H9 (cell line): Measurements from ENCODE around the gene AFAP1. TPM values are rescaled to one million over a fixed set of nuclear protein-coding genes. Genes with fewer than 3 reads are reported as not detected.

ENCODE experiments used
- DNase-seq: peaks from one replicate; pipeline ENCODE4 v3.0.0-alpha.2; 2017
- H2AFZ ChIP-seq: one replicate; pipeline ENCODE4 v1.6.1; 2013; ENCODE audit warnings: mild to moderate bottlenecking, low read length, control low read depth, moderate library complexity
- H2AK5ac ChIP-seq: 2 replicates; pipeline ENCODE4 v1.6.1; 2013; ENCODE audit warnings: low read length, control low read depth, mixed read lengths; ENCODE audit not compliant: insufficient read length
- H2BK120ac ChIP-seq: one replicate; pipeline ENCODE4 v1.6.1; 2013; ENCODE audit warnings: low read depth, mild to moderate bottlenecking, low read length, control low read depth, inconsistent platforms; ENCODE audit not compliant: poor library complexity, severe bottlenecking
- H2BK12ac ChIP-seq: 2 replicates; pipeline ENCODE4 v1.6.1; 2013; ENCODE audit warnings: low read length, control low read depth, mixed read lengths, low read depth; ENCODE audit not compliant: insufficient read length
- H2BK15ac ChIP-seq: 2 replicates; pipeline ENCODE4 v1.6.1; 2013; ENCODE audit warnings: low read depth, low read length, control low read depth
- H2BK20ac ChIP-seq: one replicate; pipeline ENCODE4 v1.6.1; 2013; ENCODE audit warnings: low read depth, mild to moderate bottlenecking, low read length, control low read depth, inconsistent platforms; ENCODE audit not compliant: poor library complexity, severe bottlenecking
- H2BK5ac ChIP-seq: 2 replicates; pipeline ENCODE4 v1.6.1; 2013; ENCODE audit warnings: low read length, control low read depth, mixed read lengths; ENCODE audit not compliant: insufficient read length
- H3K14ac ChIP-seq: 2 replicates; pipeline ENCODE4 v1.6.1; 2013; ENCODE audit warnings: low read length, control low read depth; ENCODE audit not compliant: insufficient read depth
- H3K18ac ChIP-seq: 2 replicates; pipeline ENCODE4 v1.6.1; 2013; ENCODE audit warnings: low read depth, mild to moderate bottlenecking, mixed read lengths, low read length, control low read depth; ENCODE audit not compliant: insufficient read length
- H3K23ac ChIP-seq: 2 replicates; pipeline ENCODE4 v1.6.1; 2013; ENCODE audit warnings: low read length, control low read depth, mixed read lengths, low read depth; ENCODE audit not compliant: insufficient read length
- H3K23me2 ChIP-seq: 2 replicates; pipeline ENCODE4 v1.6.1; 2013; ENCODE audit warnings: low read depth, mild to moderate bottlenecking, mixed read lengths, low read length, control low read depth; ENCODE audit not compliant: insufficient read length, poor library complexity, severe bottlenecking
- H3K27ac ChIP-seq: 2 replicates; pipeline ENCODE4 v1.5.1; 2013; ENCODE audit warnings: low read length, control low read depth, mixed read lengths, low read depth; ENCODE audit not compliant: insufficient read length
- H3K27me3 ChIP-seq: 2 replicates; pipeline ENCODE4 v1.6.1; 2013; ENCODE audit warnings: low read length, control low read depth, inconsistent platforms; ENCODE audit not compliant: insufficient read depth
- H3K4ac ChIP-seq: 2 replicates; pipeline ENCODE4 v1.6.1; 2013; ENCODE audit warnings: low read depth, mild to moderate bottlenecking, control low read depth, inconsistent platforms, low read length, moderate library complexity
- H3K4me1 ChIP-seq: 2 replicates; pipeline ENCODE4 v1.6.1; 2013; ENCODE audit warnings: low read length, control low read depth, inconsistent platforms; ENCODE audit not compliant: insufficient read depth
- H3K4me2 ChIP-seq: 2 replicates; pipeline ENCODE4 v1.6.1; 2013; ENCODE audit warnings: low read length, control low read depth, mixed read lengths; ENCODE audit not compliant: insufficient read length, insufficient read depth
- H3K56ac ChIP-seq: 2 replicates; pipeline ENCODE4 v1.6.1; 2013; ENCODE audit warnings: low read depth, mild to moderate bottlenecking, mixed read lengths, low read length, control low read depth; ENCODE audit not compliant: insufficient read length
- H3K79me1 ChIP-seq: 2 replicates; pipeline ENCODE4 v1.6.1; 2013; ENCODE audit warnings: low read depth, mild to moderate bottlenecking, moderate library complexity, low read length, control low read depth, inconsistent platforms; ENCODE audit not compliant: insufficient read depth, poor library complexity, severe bottlenecking
- H3K79me2 ChIP-seq: 2 replicates; pipeline ENCODE4 v1.6.1; 2013; ENCODE audit warnings: low read length, control low read depth, inconsistent platforms; ENCODE audit not compliant: insufficient read depth
- H3K9ac ChIP-seq: 2 replicates; pipeline ENCODE4 v1.6.1; 2013; ENCODE audit warnings: low read length, control low read depth, mixed read lengths; ENCODE audit not compliant: insufficient read length; ENCODE audit errors: extremely low read depth
- H3K9me3 ChIP-seq: one replicate; pipeline ENCODE4 v1.6.1; 2013; ENCODE audit warnings: low read depth, low read length, inconsistent platforms; ENCODE audit not compliant: control insufficient read depth
- H3T11ph ChIP-seq: one replicate; pipeline ENCODE4 v1.6.1; 2013; ENCODE audit warnings: mild to moderate bottlenecking, low read length, control low read depth, inconsistent platforms
- H4K20me1 ChIP-seq: one replicate; pipeline ENCODE4 v1.6.1; 2013; ENCODE audit not compliant: control insufficient read depth, insufficient read length, insufficient read depth
- H4K5ac ChIP-seq: 2 replicates; pipeline ENCODE4 v1.6.1; 2013; ENCODE audit warnings: low read depth, mild to moderate bottlenecking, mixed read lengths, low read length, control low read depth; ENCODE audit not compliant: insufficient read length
- H4K8ac ChIP-seq: replicated peaks from 2 replicates; pipeline ENCODE4 v1.6.1; 2013; ENCODE audit warnings: low read length, control low read depth, mixed read lengths, low read depth; ENCODE audit not compliant: insufficient read length
- H4K91ac ChIP-seq: 2 replicates; pipeline ENCODE4 v1.6.1; 2013; ENCODE audit warnings: low read depth, mild to moderate bottlenecking, moderate library complexity, mixed read lengths, low read length, control low read depth; ENCODE audit not compliant: insufficient read length
- H3K27ac Mint-ChIP-seq, 3 experiments: 2 replicates in 2 of 3; 3 replicates in 1 of 3; pipeline ENCODE4 v1.8.0; 2020 to 2021; ENCODE audit warnings: mixed read lengths in 3 of 3, mild to moderate bottlenecking in 1 of 3, moderate library complexity in 1 of 3
- H3K27me3 Mint-ChIP-seq: 2 replicates; pipeline ENCODE4 v1.8.0; 2021; ENCODE audit warnings: low read depth, mild to moderate bottlenecking, moderate library complexity, mixed read lengths
- H3K36me3 Mint-ChIP-seq, 3 experiments: 2 replicates in 2 of 3; 3 replicates in 1 of 3; pipeline ENCODE4 v1.8.0; 2020 to 2021; ENCODE audit warnings: low read depth in 3 of 3, mixed read lengths in 3 of 3; ENCODE audit not compliant: insufficient read depth in 1 of 3
- H3K4me1 Mint-ChIP-seq, 2 experiments: 2 replicates each; pipeline ENCODE4 v1.8.0; 2020; ENCODE audit warnings: mixed read lengths in 2 of 2
- H3K4me3 Mint-ChIP-seq, 2 experiments: 2 replicates in 1 of 2; 3 replicates in 1 of 2; pipeline ENCODE4 v1.8.0; 2020 to 2021; ENCODE audit warnings: mild to moderate bottlenecking in 2 of 2, mixed read lengths in 2 of 2, moderate library complexity in 1 of 2
- H3K9me3 Mint-ChIP-seq, 2 experiments: 2 replicates in 1 of 2; 3 replicates in 1 of 2; pipeline ENCODE4 v1.8.0; 2020; ENCODE audit warnings: mild to moderate bottlenecking in 2 of 2, mixed read lengths in 2 of 2, moderate library complexity in 1 of 2
- CTCF ChIP-seq: fragments of 200-600 bp; sonication (generic); conservative IDR thresholded peaks from 3 replicates; pipeline ENCODE4 v1.8.0; 2021; ENCODE audit warnings: antibody characterized with exemption, mild to moderate bottlenecking
- WGBS: extraction: QIAGEN DNeasy Blood & Tissue Kit; methylation state at CpG from one replicate; pipeline ENCODE4 v1.1.7; 2013; ENCODE audit warnings: missing lambda C conversion rate, low lambda C conversion rate, mixed read lengths; ENCODE audit not compliant: insufficient read length; ENCODE audit errors: extremely low coverage; 5-methylcytosine and 5-hydroxymethylcytosine counted together
- total RNA-seq: library from RNA; stranded (reverse); gene quantifications from 2 replicates; pipeline ENCODE4 v1.2.1, GENCODE V29; 2021

AFAP1 gene
- total RNA-seq, 1 experiment from 2014 or later: 6.5 TPM

GRCh38 chr4:7797330-7797729, 142.3 kb downstream of the AFAP1 start:
- Histone ChIP-seq H2BK12ac (no peak overlapping the region), H3K4ac (no peak overlapping the region), H2AFZ (no peak overlapping the region), H2BK120ac (no peak overlapping the region), H2BK5ac (no peak overlapping the region), H3K56ac (no peak overlapping the region), H3K9me3 (no peaks in the 10 kb centered on the region), H3K27me3 (no peaks in the 10 kb centered on the region), H3K14ac (no peak overlapping the region), H3K23ac (no peak overlapping the region), H4K5ac (no peak overlapping the region), H4K8ac (no peak overlapping the region), H3K18ac (no peak overlapping the region), H3K4me2 (no peak overlapping the region), H2BK15ac (no peak overlapping the region), H3K23me2 (no peaks in the 10 kb centered on the region), H4K91ac (no peak overlapping the region), H3T11ph (no peak overlapping the region), H4K20me1 (no peaks in the 10 kb centered on the region), H3K27ac (no peak overlapping the region), H2BK20ac (no peak overlapping the region), H3K9ac (no peak overlapping the region), H3K79me1 (no peaks in the 10 kb centered on the region), H2AK5ac (no peak overlapping the region), H3K79me2 (no peaks in the 10 kb centered on the region), H3K4me1 (no peaks in the 10 kb centered on the region)
- H3K4me1 Mint-ChIP-seq: peaks cover 0 to 5% of the 10 kb centered on the region in 2 experiments; a peak in 1 of 4 replicates
- no CpG with 5 or more reads among the region's 11 CpGs for WGBS
- peaks cover 0 to 2% of the 10 kb centered on the region in 2 experiments; a peak in 2 of 5 replicates for H3K9me3 Mint-ChIP-seq
- H3K27ac Mint-ChIP-seq: peak overlapping the region in 1 of 3 experiments; percentile 64; a peak in 1 of 7 replicates
- H3K27me3 Mint-ChIP-seq: no peaks in the 10 kb centered on the region
- no peak for TF ChIP-seq CTCF
- DNase-seq: no peak
- H3K36me3 Mint-ChIP-seq: peaks cover 22 to 32% (median 30%) of the 10 kb centered on the region in 3 experiments
- H3K4me3 Mint-ChIP-seq: no peak overlapping the region
